ENCODE results near the gene NEMF. TPM values are rescaled to one million over a fixed set of nuclear protein-coding genes. Genes with fewer than 3 reads are reported as not detected.
"Not testable (repeated sequence)": the region's sequence is repeated elsewhere in the genome, so short reads cannot be mapped to it uniquely, and the experiment has no call there.

NEMF gene
- total RNA-seq, 4 donors from 2014 or later: 43.6 to 91.3 (median 68.6) TPM

- Histone ChIP-seq H3K9me3 (no peaks in the 10 kb centered on the region), H3K36me3 (no peaks in the 10 kb centered on the region), H3K4me1 (peaks cover 0 to 6% (median 0%) of the 10 kb centered on the region in 3 donors), H3K27ac (no peak overlapping the region), H3K27me3 (no peaks in the 10 kb centered on the region), H3K4me3 (no peak overlapping the region)
- WGBS, 2 donors (ENCODE audit: low coverage in 1 of 2): 47% methylated on average over 3 of the region's 8 CpGs; no CpG with 5 or more reads in 1 of the 2 donors
- TF ChIP-seq EP300 (IDR thresholded peaks at IDR 0.05): no peak
- TF ChIP-seq, protein P1, sequence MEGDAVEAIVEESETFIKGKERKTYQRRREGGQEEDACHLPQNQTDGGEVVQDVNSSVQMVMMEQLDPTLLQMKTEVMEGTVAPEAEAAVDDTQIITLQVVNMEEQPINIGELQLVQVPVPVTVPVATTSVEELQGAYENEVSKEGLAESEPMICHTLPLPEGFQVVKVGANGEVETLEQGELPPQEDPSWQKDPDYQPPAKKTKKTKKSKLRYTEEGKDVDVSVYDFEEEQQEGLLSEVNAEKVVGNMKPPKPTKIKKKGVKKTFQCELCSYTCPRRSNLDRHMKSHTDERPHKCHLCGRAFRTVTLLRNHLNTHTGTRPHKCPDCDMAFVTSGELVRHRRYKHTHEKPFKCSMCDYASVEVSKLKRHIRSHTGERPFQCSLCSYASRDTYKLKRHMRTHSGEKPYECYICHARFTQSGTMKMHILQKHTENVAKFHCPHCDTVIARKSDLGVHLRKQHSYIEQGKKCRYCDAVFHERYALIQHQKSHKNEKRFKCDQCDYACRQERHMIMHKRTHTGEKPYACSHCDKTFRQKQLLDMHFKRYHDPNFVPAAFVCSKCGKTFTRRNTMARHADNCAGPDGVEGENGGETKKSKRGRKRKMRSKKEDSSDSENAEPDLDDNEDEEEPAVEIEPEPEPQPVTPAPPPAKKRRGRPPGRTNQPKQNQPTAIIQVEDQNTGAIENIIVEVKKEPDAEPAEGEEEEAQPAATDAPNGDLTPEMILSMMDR (IDR thresholded peaks at IDR 0.05): peak; percentile 23 to 65 (median 52)
- peak; percentile 50 for ATAC-seq
Observed at GRCh38 chr14:49879646-49880204, 27.1 kb upstream of the NEMF start.

GRCh38 chr14:49876563-49877127 is 24.1 kb upstream of the NEMF start:
- Histone ChIP-seq H3K27me3 (no peaks in the 10 kb centered on the region), H3K9me3 (no peaks in the 10 kb centered on the region), H3K4me1 (peaks cover 0 to 6% (median 0%) of the 10 kb centered on the region in 3 donors), H3K36me3 (no peaks in the 10 kb centered on the region), H3K4me3 (no peak overlapping the region), H3K27ac (no peak overlapping the region)
- WGBS, 2 donors (ENCODE audit: low coverage in 1 of 2): 100% methylated on average over 2 of the region's 4 CpGs; no CpG with 5 or more reads in 1 of the 2 donors
- TF ChIP-seq, protein P1 (IDR thresholded peaks at IDR 0.05): no peak
- TF ChIP-seq POLR2A (IDR thresholded peaks at IDR 0.05) (no peak), EP300 (IDR thresholded peaks at IDR 0.05) (no peak), POLR2AphosphoS5 (IDR thresholded peaks at IDR 0.05) (no peak)
- ATAC-seq: no peak

- 84 to 88% methylated on average over 8 to 12 of the region's 12 CpGs for WGBS, 2 donors (ENCODE audit: low coverage in 1 of 2)
- TF ChIP-seq POLR2AphosphoS5 (IDR thresholded peaks at IDR 0.05) (no peak), EP300 (IDR thresholded peaks at IDR 0.05) (no peak), POLR2A (IDR thresholded peaks at IDR 0.05) (no peak)
- TF ChIP-seq, protein P1 (IDR thresholded peaks at IDR 0.05): no peak
- Histone ChIP-seq H3K9me3 (no peaks in the 10 kb centered on the region), H3K27ac (no peak overlapping the region), H3K4me1 (peaks cover 0 to 6% (median 0%) of the 10 kb centered on the region in 3 donors), H3K36me3 (no peaks in the 10 kb centered on the region), H3K4me3 (no peak overlapping the region), H3K27me3 (no peaks in the 10 kb centered on the region)
- no peak for ATAC-seq
Observed at GRCh38 chr14:49875640-49876198, 23.1 kb upstream of the NEMF start.

DNA sequence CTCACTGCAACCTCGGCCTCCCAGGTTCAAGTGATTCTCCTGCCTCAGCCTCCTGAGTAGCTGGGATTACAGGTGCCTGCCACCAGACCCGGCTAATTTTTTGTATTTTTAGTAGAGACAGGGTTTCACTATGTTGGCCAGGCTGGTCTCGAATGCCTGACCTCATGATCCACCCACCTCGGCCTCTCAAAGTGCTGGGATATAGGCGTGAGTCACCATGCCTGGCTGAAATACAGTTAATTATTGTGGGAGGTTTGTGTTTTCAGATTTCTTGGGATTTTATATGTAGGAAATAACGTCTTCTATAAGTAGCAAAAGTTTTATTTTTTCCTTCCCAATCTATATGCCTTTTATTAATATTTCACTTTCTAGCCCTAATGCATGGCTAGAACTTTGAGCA is 21.0 kb upstream of the NEMF start:
- not testable (repeated sequence) for H3K36me3 ChIP-seq, H3K4me1 ChIP-seq, ATAC-seq, H3K9me3 ChIP-seq, H3K27me3 ChIP-seq, H3K27ac ChIP-seq, H3K4me3 ChIP-seq
- 56 to 80% methylated on average over 5 to 6 of the region's 6 CpGs for WGBS, 2 donors (ENCODE audit: low coverage in 1 of 2)

GRCh38 chr14:49870908-49871307 is 18.3 kb upstream of the NEMF start:
- Histone ChIP-seq H3K27me3 (no peaks in the 10 kb centered on the region), H3K9me3 (no peaks in the 10 kb centered on the region), H3K27ac (no peak overlapping the region), H3K4me3 (no peak overlapping the region), H3K4me1 (peaks cover 0 to 23% (median 3%) of the 10 kb centered on the region in 3 donors), H3K36me3 (no peaks in the 10 kb centered on the region)
- TF ChIP-seq POLR2AphosphoS5 (IDR thresholded peaks at IDR 0.05): no peak
- TF ChIP-seq EP300 (IDR thresholded peaks at IDR 0.05): no peak
- TF ChIP-seq POLR2A (IDR thresholded peaks at IDR 0.05): no peak
- TF ChIP-seq, protein P1 (IDR thresholded peaks at IDR 0.05): no peak
- 92 to 100% methylated on average over 1 to 5 of the region's 6 CpGs for WGBS, 2 donors (ENCODE audit: low coverage in 1 of 2)
- no peak for ATAC-seq

Data from gastroesophageal sphincter (tissue), 4 donors.